HG02970 (cell line): ENCODE data around the gene PAPOLA.
"Not testable (repeated sequence)": the region's sequence is repeated elsewhere in the genome, so short reads cannot be mapped to it uniquely, and the experiment has no call there.

Source experiments
- ATAC-seq: cut with Tn5 transposase; IDR thresholded peaks from one replicate; pipeline ENCODE4 v1.9.1; 2021; ENCODE audit warnings: mild to moderate bottlenecking, moderate library complexity, moderate number of reproducible peaks; ENCODE audit not compliant: unreplicated experiment, low FRiP score

PAPOLA gene

DNA sequence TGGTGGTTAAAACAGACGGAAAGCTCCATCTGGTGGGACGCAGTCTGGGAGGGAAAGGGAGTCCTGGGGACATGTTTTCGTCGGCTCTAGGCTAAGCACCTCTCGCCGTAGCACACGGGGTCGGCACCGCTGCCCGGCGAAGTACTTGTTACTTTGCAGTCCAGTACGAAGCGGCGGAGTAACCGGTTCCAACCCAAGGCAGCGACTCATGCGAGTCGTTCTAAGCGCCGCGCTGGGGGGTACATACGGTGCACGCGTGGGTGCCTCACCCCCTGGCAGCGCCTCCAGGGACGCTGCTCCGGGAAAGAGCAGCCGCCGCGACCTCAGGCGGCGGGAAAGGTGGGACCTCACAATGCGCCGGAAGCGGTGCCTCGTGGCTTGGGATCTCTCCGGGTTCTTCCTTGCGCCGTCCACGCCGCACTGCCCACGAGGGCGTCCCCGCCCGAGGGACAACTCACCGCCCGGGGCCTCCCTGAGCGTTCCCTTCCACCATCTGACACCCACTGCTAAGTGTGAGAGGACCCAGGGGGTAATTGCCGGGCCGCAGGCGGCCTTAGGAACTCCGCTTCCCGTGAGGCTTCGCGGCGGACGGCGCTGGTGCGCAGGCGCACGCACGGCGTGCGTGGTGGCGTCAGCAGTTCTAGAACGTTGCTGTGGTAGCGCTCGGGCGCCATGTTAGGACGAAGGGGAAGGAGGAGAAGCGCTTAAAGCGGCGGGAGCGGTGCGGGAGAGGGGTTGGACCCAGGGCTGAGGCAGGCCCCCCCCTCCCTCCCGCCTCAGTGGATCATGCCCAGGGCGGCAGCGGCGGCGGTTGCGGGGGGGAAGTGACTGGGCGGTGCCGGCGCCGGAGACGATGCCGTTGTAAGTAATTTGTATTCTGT, at the start of gene PAPOLA:
Gene PAPOLA (plus strand): TSS at position 643 of the 881 bp plus-strand sequence. CDS start 211 bp downstream, at position 854.
- peak; percentile 87 for ATAC-seq

DNA sequence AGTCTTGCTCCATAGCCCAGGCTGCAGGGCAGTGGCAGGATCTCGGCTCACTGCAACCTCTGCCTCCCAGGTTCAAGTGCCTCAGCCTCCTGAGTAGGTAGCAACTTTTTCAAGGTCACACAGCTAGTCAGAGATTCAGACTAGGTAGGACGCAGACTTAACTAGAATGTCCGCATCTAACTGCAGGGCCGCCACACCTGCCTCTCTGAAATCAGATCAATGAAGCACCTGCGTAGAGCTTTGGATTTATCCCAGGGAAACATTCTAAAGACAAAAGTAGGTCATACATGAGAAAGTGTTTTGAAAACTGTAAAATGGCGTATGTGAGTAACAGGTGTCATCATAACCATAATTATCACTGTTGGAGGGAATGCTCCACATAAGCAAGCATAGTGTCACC, 49.5 kb upstream of the PAPOLA start:
- ATAC-seq = no peak

DNA sequence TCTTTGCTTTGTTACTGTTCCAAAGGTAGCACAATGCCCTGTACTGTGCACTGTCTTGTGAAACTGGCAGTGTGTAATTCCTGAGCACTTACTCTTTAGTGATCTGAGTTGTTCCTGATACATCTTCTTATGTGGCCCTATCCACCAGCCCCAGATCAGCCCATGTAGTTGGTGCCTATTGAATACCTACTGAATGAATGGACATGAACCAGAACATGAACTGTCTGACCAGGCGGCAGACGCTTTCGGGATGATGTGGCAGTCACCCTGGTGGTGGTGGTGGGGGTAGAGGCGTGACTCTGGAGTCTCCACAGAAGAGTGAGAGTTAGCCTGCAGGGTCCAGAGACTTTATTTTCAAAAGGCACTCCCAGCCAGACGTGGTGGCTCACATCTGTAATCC, 46.6 kb upstream of the PAPOLA start:
- no peak for ATAC-seq

DNA sequence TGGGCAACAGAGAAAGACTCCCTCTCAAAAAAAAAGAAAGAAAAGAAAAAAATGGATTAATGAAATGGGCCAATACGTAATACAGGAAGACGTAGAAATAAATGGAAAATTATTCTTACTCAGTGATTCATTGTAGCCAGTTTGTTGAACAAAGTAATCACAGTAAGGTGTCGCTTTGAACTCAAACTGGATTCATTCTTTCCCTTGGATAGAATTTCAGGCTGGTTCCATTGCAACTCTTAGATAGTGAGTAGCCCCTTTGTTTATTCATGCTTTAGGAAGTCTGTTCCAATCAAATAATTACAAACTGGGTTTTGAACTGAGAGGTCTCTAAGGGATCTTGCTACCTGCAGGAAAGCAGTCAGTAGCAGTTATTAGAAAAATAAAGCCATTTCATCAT, 42.3 kb upstream of the PAPOLA start:
- ATAC-seq = no peak

DNA sequence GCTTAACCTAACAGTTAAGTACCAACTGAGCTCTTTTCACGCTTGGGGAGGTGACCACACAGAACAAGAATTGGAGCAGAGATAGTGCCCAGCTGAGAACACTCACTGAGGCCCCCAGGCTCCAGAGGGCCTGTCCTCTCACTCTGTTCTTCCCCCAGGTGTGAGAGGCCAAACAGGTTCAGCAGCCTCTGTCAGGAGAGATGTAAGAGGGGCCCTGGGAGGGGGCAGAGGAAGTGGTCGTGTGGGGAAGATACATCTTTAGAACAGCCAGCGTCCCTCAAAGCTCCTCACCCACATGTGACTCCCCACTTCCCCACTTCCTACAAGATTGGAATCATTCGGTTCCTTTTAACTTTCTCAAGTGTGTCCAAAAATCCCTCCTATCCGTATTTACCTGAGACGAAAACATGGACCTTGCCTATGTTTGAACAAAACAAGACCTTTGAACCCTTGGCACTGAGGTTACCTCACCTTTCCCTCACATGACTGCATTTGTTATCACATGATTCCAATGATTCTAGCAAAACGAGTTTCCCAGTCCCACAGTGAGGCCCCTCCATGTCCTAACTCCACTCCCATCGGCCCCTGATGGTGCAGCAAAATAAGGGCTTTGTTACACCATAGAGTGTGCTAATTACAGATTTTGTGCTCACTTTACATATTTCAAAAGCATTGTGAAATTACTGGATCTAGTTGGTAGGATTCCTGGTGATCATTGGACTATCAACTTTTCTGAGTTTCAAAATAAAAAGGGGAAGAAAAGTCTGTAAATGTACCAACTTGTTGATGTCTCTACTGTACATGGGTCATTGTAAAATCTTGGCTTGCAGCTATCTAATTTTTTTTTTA, 40.0 kb upstream of the PAPOLA start:
- ATAC-seq = no peak

DNA sequence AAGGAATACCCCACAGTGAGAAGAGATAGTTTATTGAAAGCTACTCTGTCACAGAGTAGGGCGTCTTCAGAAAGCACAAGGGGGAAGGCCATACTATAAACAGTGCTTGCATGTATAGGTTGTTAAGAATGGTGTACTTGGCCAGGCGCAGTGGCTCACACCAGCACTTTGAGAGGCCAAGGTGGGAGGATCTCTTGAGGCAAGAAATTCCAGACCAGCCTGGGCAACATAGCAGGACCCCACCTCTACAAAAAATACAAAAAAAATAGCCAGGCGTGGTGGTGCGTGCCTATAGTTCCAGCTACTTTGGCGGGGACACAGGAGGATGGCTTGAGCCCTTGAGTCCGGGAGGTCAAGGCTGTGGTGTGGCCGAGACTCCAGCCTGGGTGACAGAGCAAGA, 38.0 kb upstream of the PAPOLA start:
- no peak for ATAC-seq

DNA sequence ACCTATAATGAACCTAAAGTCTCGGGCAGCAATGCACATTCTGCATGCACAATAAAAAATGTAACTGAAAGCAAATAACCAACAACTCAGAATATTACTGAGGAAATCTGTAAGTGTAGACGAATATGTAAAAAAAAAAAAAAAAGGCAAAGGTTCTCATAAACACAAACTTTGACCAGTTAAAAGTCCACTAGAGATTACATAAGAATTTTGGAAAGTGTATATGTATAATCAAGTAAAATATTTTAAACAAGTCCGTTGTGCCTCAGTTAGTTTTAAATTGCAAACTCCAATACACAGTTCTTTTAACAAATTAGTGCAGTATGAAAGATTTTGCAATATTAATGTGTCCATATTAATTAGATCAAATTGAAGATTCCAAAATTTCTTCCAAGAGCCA, 35.3 kb upstream of the PAPOLA start:
- no peak for ATAC-seq

DNA sequence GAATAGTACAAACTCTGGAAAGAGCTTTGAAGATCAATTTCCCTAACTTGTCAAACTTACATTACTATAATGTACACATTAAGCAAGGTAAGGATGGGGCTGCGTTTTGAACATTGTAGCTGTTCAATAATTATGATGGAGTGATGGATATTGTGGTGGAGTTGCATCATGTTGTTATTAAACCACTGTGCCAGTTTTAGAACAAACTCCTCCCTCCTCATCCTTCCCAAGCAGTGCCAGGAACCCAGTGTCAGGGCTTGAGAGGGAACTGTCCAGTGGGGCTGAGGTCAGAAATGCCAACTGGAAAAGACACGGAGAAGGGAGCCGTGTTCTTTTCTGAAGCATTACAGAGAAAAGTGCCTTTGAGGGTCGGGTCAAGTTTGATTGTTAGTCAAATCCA, 31.9 kb upstream of the PAPOLA start:
- ATAC-seq = no peak

DNA sequence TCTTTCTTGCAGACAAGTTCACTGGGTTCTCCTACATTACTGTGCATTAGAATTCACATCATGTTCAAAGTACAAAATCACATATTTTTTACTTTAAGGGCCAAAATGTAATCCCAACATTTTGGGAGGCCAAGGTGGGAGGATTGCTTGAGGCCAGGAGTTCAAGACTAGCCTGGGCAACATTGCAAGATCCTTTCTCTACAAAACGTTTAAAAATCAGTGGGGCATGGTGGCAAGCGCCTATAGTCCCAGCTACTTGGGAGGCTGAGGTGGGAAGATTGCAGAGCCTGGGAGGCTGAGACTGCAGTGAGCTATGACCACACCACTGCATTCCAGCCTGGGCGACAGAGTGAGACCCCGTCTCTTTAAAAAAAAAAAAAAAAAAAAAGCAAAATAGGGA, 31.2 kb upstream of the PAPOLA start:
- not testable (repeated sequence) for ATAC-seq

DNA sequence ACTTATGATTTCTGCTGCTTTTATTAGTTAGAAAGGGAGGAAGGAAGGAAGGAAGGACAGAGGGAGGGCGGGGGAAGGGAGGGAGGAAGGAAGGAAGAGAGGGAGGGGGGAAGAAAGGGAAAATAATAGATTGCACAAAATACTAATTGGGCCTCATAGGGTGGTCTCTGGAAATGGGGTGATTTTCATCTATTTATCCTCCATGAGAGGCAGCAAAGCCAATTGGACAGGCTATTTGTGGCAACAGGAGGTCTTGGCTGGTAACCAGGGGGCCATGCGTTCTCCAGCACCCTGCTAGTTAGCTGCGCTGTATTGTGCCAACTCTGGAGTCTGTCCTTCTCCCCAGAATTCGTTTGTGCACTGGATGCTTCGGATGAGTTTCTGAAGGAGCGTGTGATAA, 24.1 kb upstream of the PAPOLA start:
- ATAC-seq = no peak

DNA sequence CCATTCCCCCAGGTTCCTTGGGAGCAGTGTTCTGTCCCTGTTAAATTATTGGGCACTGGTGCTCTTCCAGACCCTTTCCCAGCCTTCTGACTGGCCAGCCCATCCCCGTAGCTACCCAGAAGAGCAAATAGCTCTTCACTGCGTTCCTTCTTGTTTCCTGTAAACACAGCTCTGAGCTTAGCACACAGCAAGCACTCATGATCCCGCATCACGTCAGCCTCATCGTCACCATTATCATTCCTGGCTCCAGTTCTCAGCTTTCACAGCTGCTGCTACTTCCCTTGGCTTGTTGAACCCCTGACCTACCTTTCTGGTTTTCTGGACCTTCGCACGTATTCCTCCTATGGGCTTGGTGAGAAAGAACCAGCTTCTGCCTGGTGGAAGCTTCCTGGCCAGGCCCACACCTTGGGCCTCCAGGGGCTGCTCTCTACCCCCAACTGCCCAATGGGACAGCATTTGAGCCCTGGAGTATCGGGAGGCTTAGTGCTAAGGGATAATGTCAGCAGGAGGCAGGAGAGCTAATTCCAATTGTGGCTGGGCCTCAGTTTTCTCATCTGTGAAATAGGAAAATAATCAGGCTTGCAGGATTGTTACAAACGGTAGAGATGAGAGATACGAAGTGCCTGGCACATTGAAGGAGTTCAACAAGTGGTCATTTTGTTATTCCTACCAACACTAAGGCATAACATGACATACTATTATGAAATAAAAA, 22.6 kb upstream of the PAPOLA start:
- ATAC-seq = no peak

DNA sequence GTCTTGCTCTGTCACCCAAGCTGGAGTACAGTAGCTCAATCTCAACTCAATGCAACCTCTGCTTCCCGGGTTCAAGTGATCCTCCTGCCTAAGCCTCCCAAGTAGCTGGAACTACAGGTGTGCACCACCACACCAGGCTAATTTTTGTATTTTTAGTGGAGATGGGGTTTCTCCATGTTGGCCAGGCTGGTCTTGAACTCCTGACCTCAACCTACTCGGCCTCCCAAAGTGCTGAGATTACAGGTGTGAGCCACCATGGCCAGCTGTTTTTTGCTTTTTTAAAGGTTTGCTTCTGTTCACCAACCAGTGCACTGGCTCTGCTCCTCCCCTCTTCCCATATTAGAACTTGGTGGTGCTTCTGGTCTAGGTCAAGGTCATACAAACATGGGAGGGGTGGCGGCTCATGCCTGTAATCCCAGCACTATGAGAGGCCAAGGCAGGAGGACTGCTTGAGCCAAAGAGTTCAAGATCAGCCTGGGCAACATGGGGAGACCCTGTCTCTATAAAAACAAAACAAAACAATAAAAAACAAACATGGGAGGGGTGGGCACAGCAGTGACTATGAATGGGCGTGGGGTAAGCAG, 20.4 kb upstream of the PAPOLA start:
- no peak for ATAC-seq

DNA sequence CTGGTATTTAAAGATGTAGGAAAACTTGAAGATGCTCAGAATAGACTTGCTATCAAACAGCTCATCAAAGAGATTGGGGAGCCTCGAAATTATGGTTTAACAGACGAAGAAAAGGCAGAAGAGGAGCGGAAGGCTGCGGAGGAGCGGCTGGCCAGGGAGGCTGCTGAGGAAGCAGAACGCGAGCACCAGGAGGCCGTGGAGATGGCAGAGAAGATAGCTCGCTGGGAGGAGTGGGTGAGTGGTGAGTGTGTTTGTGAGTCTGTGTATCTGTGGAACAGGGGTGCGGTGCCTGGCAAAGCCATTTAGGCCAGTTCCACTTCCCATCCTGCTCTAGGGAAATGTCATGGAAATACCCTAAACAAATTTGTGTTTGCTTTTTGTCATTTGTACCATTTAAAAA, 19.2 kb upstream of the PAPOLA start:
- ATAC-seq = no peak

DNA sequence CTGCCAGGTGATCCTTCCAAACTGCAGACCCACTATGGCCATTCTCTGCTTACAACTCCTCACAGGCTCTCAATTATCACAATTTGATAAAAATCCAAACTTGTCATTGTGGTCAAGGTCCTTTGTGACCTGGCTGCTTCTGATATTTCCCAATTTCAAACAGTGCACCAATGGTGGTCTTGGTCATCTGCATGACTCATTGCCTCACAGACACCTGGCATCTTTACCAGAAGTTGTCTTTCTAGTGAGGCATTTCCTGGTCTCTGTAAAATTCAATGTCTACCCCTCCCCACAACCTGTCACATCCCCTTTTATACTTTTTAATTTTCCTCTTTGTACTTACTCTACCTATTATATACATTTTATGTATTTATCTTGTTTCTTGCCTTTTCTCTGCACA, 17.8 kb upstream of the PAPOLA start:
- no peak for ATAC-seq

DNA sequence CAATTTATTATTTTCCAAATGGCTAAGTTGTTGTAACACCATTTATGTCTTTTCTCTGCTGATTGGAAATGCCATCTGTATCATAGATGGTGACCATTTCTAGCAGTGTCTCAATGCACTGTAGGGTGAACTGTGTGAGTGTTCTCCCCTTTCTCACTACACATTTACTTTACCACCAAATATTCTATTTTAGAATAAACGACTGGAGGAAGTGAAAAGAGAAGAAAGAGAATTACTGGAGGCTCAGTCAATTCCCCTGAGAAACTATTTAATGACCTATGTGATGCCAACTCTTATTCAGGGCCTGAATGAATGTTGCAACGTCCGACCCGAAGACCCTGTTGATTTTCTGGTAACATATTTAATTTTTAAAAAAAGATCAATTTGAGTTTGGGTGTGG, 15.5 kb upstream of the PAPOLA start:
- no peak for ATAC-seq

DNA sequence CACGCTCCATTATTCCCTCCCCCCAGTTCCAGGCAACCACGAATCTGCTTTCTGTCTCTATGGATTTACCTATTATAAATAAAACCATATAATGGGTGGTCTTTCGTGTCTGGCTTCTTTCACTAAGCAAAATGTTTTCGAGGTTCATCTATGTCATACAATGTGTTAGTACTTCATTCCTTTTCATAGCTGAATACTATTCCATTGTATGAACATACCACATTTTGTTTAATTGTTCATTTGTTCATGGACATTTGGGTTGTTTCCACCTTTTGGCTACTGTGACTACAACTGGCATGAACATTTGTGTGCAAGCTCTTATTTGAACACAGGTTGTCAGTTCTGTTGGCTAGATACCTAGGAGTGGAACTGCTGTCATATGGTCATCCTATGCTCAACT, 12.9 kb upstream of the PAPOLA start:
- no peak for ATAC-seq

DNA sequence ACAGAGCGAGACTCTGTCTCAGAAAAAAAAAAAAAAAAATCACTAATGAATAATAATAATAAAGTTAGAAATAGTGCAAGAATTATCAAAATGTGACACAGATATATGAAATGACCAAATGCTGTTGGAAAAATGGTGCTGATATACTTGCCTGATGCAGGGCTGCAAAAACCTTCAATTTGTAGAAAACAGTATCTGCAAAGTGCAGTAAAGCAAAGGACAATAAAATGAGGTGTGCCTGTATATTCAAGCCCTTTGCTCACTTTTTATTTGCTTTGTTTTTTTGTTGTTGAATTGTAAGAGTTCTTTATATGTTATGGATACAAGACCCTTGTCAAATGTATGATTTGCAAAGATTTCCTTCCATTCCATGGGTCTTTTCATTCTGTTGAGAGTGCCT, 9.0 kb upstream of the PAPOLA start:
- ATAC-seq = no peak

DNA sequence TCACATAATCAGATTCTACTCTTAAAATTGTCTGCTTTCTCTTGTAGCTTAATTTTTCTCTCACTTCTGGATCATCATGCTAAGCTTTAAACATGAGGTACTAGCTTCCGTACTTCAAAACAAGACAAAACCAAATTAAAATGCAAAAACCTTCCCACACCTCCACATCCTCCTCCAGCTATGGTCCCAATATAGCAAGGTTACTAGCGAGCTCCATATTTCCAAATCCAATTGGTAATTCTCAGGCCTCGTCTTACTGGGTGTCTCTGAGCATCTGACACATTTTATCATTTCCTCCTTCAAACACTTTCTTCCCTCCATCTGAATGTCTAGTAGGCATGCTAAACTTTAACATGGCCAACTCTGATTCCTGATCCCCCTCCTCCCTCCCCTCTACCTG, 7.9 kb upstream of the PAPOLA start:
- no peak for ATAC-seq

DNA sequence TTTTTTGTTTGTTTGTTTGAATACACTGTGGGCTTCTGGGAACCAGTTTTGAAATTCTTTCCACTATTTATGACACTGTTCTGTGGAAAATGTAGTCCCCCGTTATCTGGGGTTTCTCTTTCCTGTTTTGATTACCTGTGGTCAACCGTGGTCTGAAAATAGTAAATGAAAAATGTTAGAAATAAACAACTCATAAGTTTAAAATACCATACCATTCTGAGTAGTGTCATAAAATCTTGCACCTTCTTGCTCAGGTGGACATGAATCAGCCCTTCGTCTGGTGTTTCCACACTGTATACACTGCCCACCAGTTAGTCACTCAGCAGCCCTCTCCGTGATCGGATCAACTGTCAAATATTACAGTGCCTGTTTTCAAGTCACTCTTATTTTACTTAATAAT, 5.1 kb upstream of the PAPOLA start:
- ATAC-seq = no peak

DNA sequence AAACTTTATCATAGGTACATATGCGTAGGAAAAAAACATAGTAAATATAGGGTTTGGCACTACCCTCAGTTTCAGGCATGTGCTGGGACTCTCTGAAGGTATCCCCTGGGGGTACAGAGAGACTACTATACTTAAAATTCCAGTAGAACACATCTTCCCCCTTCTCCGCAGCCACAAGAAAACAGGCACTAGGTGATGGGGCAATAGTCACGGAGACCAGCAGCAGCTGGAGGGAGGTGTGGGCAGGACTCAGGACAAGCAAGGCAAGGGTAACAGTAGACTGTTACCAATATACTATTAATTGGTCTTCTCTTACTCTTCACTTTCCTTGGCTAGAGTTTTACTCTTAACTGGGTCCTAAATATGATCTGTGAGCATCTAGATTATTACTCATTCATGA, 4.6 kb upstream of the PAPOLA start:
- no peak for ATAC-seq
